Measurements from ENCODE around the gene ZMIZ1.

Gene ZMIZ1

DNA sequence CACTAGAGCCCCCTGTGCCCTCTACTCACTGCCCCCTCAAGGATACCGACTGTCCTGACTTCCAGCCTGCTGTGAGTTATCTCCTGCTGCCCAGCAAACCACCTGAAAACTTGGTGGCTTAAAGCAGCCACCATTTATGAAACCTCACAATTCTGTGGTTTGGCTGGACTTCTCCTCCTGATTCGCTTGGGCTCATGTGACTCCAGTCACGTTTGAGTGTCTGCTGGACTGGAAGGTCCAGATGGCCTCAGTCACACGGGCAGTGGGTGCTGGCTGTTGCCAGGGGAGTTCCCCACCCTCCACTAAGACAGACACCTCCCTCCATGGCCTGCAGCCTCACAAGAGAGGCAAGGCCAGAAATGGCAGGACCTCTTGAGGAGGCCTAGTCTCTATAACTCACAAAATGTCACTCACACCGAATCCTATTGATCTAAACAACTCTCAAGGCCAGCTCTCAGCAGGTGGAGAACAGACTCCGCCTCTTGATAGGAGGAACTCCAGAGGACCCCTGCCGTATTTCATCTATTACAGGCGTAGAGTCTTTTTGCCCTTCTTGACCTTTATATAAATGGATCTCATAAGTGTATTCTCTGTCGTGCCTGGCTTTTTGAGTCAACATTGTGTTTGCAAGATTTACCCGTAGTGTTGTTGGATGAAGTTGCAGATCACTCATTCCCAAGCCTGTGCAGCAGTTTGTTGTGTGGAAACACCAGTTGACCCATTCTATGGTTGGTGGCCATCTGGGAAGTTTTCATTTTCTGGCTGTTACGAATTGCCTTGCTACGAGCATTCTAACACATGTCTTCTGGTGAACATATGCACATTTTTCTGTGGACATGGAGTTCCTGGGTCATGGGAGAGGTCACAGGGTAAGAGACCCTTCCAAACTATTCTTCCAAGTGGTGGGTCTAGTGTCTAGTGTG, 48.3 kb downstream of the ZMIZ1 start:
- no peak for DNase-seq (ENCODE audit: low read depth in 2 of 2)

DNA sequence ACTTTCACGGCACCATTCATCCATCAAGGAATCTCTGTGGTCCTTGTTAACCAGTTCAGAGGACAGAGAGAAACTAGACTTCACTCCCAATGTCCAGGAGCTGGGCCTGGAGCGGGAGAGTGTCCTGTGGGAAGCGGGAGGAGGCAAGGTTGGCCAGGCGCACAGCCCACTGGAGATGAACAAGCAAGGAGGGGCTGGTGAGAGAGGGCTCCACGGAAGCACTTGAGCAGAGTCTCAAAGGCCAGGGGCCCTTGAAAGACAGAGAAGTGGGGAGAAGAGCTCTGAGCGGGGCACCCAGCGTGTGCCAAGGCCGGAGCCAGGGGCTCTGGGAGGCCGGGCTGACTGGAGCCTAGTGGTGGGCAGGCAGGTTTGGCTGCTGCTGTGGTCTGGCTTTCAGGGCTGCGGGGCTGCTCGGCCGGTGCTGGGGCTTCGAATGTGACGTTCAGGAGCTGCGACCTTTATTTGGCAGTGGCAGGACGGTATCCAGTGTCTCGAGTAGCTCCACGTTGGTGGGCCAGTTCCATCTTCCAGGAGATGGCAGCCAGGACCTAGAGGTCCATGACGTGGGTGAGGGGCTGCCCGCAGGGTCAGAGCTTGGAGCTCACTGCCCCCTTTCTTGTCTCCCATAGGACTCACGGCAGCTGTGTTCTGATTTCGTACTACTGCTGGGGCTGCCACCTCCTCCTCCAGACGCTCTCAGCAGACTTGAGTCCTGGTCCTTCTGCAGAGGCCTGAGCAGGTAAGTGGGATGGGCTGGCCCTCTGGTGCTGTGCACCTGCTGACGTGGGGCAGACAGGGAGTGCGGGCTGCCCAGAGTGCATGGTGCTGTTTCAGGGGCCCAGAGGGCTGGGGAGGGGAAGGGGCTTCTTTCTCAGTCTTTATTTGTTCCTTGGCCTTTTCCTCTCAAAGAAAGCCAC, 49.8 kb downstream of the ZMIZ1 start:
- no peak for DNase-seq (ENCODE audit: low read depth in 2 of 2)

DNA sequence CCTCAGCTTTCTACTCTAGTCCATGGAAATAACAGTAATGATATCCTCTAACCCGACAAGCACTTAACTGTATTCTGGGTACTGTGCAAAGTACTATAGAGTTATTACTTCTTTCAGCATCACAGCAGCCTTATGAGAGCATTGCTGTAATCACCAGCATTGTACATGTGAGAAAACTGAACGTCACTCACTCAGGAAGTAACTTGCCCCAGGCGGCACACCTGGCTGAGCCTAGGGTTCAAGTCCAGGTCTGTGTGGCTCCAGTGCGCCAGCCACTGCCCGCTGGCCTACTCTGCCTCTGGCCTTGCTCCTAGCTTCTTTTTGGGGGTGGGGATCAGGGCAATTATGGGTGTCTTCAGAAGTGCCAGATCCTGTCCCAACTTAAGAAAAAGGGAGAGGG, 50.5 kb downstream of the ZMIZ1 start:
- DNase-seq (ENCODE audit: low read depth in 2 of 2), result no peak

DNA sequence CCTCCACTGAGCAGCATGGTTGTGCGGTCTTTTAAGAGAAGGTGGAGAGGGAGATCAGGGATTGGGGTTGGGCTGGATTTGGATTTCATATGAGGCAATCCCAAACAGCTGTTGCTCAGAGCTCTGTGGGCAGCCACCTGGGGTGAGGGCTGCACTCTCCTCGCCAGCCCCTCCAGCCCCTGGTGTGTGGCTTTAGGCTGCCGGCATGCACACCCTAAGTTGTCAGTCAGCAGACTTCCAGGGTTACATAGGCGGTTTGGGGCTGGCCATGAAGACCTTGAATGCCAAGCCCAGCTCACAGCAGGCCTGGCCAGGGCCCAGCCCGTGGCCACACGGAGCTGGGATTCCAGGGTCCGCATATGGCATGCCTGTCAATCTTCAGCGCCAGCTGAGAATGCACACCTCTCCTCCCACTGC, 54.8 kb downstream of the ZMIZ1 start:
- DNase-seq (ENCODE audit: low read depth in 2 of 2), result no peak

DNA sequence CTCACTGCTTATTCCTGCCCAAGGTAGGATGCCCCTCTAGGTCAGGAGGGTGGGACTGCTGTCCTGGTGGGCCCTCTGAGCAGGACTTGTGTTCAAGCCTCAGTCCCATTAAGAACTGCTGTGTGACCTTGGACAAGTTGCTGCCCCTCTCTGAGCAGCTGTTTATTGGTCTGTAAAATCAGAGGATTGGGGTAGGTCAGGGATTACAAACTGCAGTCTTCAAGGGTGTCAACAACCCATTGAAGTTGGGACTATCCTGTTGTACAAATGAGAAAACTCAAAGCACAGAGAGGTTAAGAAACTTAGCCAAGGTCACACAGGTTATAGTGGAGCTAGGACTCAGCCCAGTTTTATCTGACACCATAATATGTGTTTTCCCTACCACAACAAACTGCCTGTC, 55.3 kb downstream of the ZMIZ1 start:
- DNase-seq (ENCODE audit: low read depth in 2 of 2), result no peak

DNA sequence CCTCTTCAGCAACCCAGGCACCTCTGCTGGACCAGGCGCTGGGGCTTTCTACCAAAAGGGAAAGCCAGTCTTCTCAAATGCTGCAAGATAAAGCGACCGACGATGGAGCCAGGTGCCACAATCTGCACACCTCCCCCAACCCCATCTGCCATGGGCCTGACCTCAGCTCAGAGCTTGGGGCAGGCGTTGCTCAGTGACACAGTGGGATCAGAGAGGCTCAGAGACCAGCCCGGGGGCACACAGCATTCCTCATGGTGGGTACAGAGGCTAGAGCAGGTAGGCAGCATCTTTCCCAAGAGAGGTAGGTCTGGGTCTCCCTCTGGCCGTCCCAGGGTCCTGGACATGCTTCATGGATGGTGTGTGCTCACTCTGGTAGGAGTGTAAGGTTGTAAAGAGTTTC, 56.3 kb downstream of the ZMIZ1 start:
- no peak for DNase-seq (ENCODE audit: low read depth in 2 of 2)

DNA sequence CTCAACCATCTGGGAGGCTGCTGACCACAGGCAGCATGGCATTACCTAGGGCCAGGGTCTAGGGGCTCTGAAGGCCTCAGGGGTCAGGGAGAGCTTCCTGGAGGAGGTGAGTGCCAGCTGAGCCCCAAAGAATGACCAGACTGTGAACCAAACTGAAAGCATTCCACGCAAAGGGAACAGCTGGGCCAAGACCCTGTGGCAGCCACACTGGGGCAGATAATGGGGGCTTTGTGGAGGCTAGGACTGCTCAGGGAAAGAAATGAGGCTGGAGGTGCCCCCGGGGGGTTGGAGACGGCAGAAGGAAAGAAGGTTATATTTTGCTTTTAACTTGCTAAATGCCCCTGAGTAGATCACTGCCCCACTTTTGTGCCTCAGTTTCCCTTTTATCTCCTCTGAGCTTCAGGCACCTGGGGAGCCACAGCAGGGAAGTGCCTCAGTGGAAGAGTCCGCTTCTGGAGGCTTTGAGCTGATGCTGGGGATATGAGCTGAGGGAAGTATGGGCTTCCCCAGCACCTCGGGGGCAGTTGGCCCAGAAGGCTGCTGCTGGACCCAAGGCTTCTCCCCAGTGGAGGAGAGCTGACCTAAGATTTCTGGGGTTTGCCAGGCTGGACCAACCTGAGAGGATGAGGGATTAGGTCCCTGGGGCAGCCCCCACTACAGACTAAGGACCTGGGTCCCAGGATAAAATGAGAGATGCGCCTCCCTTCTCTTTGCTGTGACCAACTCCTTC, 57.8 kb downstream of the ZMIZ1 start:
- DNase-seq (ENCODE audit: low read depth in 2 of 2), result no peak

DNA sequence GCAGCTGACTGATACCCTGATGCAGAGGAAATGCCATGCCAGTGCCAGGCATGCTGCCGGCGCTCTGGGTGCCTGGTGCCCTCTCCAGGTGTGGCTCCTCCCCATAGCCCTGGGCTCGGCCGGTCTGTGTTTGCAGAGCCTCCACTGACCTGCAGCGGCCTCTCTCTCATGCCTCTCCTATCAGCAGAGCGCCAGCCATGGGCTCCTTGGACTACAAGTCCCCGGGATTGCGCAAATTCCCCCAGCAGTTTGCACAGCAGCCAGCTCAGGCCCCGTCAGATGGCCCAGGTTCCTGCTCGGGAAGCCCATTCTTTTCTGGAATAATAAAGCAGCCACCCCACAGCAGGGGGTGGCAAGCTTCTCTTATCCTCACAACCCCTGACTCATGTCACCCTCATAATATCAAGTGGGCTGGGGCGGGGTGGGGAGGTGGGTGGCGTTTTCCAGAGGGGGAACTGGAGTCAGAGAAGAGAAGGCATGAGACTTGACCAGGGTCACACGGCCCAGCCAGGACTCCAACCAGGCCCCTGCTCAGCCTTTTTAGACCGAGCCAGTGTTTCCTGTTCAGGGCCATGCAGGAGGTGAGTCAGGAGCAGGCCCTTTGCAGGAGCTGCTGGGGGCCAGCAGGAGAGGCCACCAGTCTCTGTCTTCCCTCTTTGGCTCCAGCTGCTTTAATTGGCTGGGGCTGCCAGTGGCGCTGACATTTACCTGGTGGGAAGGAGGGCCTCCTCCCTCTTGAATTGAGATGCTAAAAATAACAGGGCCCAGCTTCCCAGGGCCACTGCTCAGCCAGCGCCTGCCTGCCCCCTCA, 58.6 kb downstream of the ZMIZ1 start:
- no peak for DNase-seq (ENCODE audit: low read depth in 2 of 2)

DNA sequence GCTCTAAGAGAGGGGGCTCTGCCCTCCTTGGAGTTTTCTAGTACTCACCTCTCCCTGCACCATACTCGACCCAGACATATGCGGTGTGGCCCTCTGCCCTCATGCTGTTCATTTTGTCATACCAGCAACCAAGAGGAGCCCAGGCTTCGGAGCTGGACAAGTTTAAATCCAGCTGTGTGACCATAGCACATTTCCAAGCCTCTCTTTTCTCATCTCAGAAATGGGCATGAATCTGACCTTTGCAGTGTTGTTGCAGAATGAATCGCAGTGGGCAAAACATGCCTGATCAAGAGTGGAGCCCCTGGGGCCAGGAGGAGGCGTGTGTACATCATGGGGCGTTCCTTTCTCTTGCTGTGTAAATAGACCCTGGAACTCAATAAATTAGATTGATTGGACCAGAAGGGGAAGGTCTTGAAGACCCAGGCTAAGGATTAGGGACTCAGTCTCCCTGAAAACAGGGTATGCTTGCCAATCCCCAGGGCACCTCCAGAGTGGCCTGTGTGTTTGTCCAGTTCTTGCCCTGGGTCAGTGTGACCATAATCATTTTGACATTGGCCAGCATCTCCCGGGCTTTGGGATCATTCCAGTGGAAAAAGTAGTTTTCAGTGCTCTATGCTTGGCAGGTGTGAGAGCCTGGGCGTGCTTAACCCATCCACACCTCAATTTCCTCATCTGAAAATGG, 59.6 kb downstream of the ZMIZ1 start:
- DNase-seq (ENCODE audit: low read depth in 2 of 2), result no peak

DNA sequence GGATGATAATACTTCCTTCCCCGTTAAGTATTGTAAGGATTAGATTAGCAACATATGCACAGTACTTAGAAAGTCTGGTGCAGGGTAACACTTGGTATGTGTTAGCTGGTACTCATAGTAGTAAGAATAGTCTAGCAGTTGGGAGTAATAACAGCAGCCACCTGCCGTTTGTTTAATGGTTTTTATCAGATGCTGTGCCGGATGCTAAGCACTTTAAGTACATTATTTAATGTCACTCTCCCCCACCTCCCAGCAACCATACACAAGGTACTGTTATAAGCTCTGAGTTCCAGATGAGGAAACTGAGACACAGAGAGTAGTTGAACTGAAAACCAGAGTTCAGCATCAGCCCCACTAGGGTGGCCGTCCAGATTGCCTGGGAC, 60.1 kb downstream of the ZMIZ1 start:
- no peak for DNase-seq (ENCODE audit: low read depth in 2 of 2)

DNA sequence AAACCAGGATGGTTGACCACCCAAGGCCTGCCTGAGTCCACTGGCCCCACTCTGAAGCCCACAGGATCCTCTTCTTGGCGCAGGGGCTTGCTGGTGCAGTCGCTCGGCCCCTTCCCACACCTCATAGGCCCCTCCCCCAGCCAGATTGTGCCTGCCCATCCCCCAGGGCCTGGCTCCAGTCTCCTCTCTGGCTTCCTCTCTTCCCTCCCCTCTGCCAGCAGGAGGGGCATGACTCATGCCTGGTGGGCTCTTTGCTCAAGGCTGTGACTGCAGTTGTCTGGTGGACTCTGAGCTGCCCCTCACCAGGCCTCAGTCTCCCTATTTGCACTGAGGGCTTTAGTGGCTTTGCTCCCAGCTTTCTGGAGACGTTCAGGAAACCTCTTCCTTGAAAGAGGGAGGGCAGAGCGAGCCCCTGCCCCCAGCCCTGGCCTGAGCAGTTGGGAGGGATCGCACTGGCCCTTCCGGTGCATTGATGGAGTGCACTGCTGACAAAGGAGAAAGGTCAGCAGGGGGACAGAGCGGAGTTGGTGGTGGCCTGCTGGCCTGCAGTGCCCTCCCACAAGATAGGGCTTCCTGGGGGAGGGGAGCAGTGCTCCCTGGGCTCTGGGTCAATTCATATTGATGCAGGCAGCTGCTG, 60.7 kb downstream of the ZMIZ1 start:
- no peak for DNase-seq (ENCODE audit: low read depth in 2 of 2)

DNA sequence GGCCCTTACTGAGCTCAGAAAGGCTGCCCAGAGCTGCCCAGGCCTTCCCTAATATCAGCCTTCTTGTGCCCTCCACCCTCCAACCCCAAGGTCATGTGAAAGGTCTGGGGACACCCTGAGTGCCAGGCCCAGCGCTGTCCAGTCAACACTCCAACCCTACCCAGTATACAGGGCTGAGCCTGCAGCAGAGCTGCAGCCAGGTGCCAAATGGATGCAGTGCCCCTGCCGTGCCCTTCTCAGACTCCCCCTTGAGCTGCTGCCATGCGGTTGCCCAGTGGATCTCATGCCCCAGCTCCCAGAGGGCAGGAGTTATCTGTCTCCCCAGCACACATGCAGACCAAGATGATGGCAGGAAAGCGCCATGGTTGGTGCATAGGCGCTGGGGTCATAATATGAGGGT, 61.5 kb downstream of the ZMIZ1 start:
- no peak for DNase-seq (ENCODE audit: low read depth in 2 of 2)

DNA sequence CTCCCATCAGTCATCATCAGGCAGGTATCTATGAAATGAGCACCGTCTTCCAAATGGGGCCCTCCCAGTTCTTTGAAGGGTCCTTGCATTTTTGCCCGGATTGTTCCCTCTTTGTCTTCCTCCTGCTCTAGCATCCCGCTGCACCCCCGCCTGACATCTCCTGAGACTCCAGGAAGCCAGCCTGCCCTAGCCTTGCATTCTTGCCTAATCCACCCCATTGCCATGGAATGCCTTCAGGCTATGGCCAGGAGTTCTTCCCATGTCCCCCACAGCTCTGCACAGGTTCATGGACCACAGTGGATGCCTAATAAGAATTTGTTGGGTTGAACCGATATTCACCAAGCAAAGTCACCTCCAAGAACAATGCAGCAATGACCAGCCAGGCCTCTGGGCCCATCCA, 62.1 kb downstream of the ZMIZ1 start:
- DNase-seq (ENCODE audit: low read depth in 2 of 2), result no peak

DNA sequence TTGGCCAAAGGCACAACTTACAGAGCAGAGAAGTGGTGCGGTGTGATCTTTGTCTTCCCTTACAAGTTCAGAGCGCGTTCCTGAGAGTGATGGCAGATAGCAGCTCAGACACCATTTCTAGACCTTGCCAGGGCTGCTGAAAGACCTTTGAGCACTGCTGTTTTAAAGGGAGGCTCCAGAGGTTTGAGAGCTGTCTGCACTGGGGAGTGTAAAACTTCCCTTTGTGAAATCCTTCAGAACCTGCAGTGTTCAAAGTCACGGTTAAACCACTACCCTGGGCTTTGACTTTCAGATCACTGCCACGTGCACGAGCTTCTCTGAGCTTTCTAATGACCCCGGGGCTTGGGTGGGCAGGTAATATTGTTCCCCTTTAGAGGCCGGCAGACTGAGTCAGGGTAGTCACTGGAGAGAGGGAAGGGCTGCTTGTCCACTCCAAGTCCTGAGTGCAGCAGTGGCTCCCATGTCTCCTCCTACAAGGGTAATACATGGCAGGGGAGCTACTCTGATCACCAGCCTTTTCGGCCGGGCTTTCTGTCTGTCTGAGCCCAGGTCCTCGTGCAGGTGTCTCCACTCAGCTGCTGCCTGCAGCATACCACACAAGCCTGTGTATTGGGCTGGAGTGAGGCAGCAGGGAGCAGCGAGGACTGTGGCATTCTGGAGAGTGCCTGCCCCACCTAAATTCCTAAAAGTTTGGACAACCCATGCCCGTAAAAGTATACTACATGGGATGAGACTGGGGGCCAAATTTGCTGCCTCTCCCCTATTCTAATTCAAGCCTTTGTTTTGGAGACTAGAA, 63.3 kb downstream of the ZMIZ1 start:
- DNase-seq (ENCODE audit: low read depth in 2 of 2), result no peak

DNA sequence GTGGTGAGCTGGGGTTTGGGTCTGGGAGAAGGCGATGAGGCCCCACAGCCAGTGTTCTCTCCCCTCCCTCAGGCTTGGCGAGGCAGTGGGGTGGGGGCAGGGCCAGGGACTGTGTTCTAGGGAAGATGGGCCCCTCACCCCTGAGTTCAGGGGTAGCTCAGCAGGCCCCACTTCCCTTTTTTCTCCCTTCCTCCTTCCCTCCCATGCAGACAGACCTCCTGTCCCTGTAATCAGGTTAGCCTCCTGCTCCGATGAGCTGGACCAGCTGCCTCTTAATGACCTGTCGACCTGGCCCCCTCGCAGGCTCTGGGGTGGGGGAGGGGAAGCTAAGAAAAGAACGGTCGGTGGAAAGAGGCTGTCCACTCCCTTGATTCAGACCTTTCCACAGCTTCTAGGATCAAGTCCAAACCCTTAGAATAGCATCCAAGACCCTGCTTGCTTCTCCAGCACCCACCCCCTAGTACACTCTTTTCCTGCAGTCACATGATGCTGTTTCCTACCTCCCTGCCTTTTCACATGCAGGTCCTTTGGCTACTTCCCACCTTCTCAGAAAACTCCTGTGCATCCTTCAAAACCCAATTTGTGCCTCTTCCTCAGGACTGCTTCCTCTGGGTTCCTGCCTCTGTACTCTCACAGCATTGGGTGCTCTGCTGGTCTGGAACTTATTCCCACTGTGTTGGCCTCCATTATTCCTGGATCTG, 64.1 kb downstream of the ZMIZ1 start:
- DNase-seq (ENCODE audit: low read depth in 2 of 2), result no peak

DNA sequence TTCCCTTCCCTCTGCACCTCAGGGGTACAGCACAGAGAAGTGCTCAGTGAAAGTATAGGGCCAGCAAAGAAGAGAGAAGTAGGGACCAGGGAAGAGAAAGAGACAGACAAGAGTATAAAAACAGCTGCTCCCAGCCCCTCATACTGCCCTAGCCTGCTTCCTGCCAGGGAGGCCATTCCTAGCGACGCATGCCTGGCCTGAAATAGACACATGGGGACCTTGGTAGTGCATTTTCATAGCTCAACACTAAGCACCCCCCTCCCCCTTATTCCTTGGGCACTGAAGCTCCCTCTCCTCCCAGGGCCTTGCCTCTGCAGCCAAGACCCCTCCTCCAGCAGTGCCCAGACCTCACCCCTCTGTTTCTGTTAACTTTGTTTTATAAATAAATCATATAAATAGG, 64.7 kb downstream of the ZMIZ1 start:
- no peak for DNase-seq (ENCODE audit: low read depth in 2 of 2)

DNA sequence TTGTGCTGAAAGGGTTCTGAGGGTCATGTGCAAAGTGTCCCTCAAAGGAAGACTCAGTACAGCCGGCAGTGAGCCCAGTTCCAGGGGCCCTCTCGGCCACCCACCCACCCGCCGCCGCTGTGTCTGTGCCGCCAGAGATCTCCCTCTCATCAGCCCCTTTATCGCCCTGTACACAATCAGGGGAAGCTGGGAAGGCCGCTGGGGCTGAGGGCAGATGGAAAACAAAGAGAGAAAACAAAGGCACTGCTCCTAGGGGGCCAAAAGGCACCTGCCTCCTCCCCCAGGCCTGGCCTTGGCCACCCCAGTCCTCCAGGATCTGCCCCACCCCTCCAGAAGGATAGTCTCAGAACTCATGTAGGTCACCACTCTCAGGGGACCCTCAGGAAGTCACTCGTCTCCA, 67.0 kb downstream of the ZMIZ1 start:
- DNase-seq (ENCODE audit: low read depth in 2 of 2), result no peak

DNA sequence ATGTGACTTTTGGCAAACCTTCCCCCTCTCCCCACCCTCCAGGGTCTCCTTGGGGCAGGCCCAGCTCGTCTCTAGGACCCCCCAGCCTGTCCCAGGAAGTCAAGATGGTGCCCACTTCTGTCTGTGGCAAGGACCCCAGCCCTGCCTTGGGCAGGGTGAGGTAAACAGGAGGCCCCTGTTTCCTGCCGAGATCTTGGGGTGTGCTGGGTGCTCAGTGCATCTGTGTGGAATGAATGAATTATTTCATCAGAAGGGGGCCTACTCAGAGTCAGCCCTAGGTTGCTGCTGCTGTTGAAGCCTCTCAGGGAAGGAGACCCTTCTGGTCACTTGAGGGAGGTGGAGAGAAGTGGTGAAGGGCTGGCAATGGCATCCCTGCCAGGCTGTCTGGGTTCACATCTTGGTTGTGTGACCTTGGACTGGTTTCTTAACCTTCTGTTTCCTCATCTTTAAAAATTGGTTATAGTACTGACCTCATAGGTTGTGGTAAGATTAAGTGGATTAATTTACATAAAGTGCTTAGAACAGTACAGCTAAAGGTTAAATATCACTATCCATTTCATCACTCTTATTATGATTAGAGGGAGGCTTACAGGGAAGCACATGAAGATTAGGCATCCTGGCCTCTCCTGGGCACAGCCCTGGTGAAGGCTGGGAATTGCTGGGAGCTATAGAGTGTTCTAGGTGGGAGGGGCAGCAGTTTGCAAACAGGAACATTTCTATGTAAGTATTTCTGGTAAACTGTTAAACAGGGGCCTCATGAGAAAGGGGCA, 67.7 kb downstream of the ZMIZ1 start:
- no peak for DNase-seq (ENCODE audit: low read depth in 2 of 2)

All from stimulated activated CD8-positive, alpha-beta memory T cell treated with anti-CD3 and anti-CD28 coated beads, Interleukin-2, amount 100 ng/mL, for 1 hour (primary cell).